Fibroblast of gingiva (primary cell): ENCODE results near the gene SELENOO.
"Not testable (repeated sequence)": the region's sequence is repeated elsewhere in the genome, so short reads cannot be mapped to it uniquely, and the experiment has no call there.

ENCODE experiments used
- DNase-seq: peaks from one replicate; pipeline ENCODE4 v3.0.0-alpha.2; 2011; ENCODE audit warnings: low read depth

Gene SELENOO

GRCh38 chr22:50199829-50200460, 866 bp upstream of the SELENOO start:
- no peak for DNase-seq

GRCh38 chr22:50201191-50202129, 649 bp downstream of the SELENOO start:
- DNase-seq: no peak

DNA sequence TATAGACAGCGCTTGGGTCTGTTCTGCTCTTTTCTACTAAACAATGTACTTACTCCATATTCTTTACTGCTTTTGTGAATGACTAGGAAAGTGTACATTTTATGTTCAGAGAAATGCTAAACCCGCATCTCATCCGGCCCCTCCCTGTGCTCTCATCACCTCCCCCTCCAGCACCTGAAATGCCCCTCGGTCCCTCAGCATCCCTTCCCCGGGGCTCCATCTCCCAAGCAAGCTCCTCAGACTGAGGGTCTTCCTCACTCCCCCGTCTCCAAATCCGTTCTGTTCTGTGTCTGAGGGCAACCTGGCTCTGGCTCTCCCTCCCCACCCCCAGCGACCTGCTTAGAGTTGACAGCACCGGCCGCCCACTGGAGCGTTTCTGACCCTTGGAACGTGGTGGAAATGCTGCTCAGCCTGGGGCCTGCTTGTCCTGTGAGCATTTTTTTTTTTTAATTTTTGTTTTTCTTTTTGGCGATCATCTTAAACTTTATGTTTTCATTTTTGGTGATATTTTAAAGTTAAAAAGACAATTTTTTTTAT, 1.4 kb downstream of the SELENOO start:
- no peak for DNase-seq

- no peak for DNase-seq
Measured at GRCh38 chr22:50203288-50203687, 2.5 kb downstream of the SELENOO start.

DNA sequence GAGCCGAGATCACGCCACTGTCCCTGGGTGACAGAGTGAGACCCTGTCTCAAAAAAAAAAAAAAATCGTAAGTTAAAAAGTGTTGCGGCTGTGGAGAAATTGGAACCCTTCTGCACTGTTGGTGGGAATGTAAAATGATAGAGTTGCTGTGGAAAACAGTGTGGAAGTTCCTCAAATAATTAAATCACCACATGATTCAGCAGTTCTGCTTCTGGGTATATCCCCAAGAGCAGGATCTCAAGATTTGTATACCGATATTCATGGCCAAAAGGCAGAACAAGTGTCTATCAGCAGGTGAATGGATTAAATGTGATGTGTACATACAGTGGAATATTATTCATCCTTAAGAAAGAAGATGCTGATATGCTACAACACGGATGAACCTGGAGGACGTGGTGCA, 3.8 kb downstream of the SELENOO start:
- no peak for DNase-seq

DNA sequence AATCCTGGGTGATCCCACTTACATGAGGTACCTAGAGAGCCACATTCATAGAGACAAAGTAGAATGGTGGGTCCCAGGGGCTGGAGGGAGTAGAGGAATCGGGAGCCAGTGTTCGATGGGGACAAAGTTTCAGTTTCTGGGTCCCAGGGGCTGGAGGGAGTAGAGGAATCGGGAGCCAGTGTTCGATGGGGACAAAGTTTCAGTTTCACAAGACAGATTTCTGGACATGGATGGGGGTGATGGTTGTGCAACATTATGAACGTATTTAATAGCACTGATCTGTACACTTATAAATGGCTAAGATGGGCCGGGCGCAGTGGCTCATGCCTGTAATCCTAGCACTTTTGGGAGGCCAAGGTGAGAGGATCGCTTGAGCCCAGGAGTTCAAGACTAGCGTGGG, 4.2 kb downstream of the SELENOO start:
- not testable (repeated sequence) for DNase-seq

GRCh38 chr22:50205781-50206569, 5.2 kb downstream of the SELENOO start:
- DNase-seq: no peak

- peak; percentile 76 for DNase-seq
Measured at GRCh38 chr22:50206599-50206998, 5.8 kb downstream of the SELENOO start.

- no peak for DNase-seq
Measured at GRCh38 chr22:50207383-50208140, 6.8 kb downstream of the SELENOO start.

- no peak for DNase-seq
Measured at GRCh38 chr22:50208430-50208938, 7.7 kb downstream of the SELENOO start.

- no peak for DNase-seq
Measured at GRCh38 chr22:50208939-50209892, 8.4 kb downstream of the SELENOO start.

GRCh38 chr22:50209893-50210292, 9.1 kb downstream of the SELENOO start:
- peak; percentile 52 for DNase-seq

GRCh38 chr22:50210378-50211139, 9.7 kb downstream of the SELENOO start:
- no peak for DNase-seq

DNA sequence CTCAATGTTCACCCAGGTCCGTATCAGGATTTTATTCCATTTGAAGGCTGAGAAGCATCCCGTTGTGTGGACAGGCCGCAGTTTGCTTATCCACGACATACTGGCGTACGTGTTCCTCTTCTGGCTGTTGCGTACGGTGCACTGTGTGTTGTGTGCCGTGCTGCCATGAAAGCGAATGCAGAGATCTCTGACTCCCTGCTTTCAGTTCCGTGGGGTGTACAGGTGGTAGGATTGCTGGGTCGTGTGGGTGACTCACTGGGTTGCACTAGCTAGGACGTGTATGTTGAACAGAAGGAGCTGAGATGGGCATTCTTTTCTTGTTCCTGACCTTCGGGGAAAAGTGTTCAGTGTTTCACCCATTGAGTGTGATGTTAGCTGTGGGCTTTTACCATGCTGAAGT, 10.3 kb downstream of the SELENOO start:
- no peak for DNase-seq

DNA sequence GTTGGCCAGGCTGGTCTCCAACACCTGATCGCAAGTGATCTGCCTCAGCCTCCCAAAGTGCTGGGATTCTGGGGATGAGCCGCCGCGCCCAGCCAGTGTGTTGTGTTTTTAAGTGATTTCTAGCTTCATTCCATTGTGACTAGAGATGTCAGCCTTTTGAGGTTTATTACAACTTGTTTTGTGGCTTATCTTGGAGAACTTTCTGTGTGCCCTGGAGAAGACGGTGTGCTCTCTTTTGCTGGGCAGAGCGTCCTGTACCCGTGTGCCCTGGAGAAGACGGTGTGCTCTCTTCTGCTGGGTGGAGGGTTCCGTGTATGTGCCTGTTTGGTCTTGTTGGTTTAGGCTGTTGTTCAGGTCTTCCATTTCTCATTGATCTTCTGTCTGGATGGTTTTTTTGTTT, 12.5 kb downstream of the SELENOO start:
- no peak for DNase-seq

- DNase-seq: no peak
Measured at GRCh38 chr22:50215297-50216054, 14.7 kb downstream of the SELENOO start.

GRCh38 chr22:50216055-50216683, 15.4 kb downstream of the SELENOO start:
- no peak for DNase-seq
